GM12878 (cell line): ENCODE results near the gene NR6A1. TPM values are rescaled to one million over a fixed set of nuclear protein-coding genes. Genes with fewer than 3 reads are reported as not detected.

Source experiments
- ATAC-seq: fragments of 200-7000 bp; cut with Tn5 transposase; 3 replicates; pipeline ENCODE4 v1.9.1; 2020; ENCODE audit warnings: mild to moderate bottlenecking, moderate library complexity
- BruUV-seq: library from RNA; stranded (reverse); fragments of 400-500 nt; replicated peaks from 2 replicates; lab custom pipeline; 2021; lab: Mats Ljungman, UMichigan
- CTCF ChIA-PET: fragments of 300-600 bp; sonication (Branson Sonifier 250); formaldehyde crosslinking; extraction: SDS; loops from one replicate; lab custom pipeline; 2021; ENCODE audit warnings: inconsistent platforms; lab: Yijun Ruan, JAX
- POLR2A ChIA-PET: fragments of 350-600 bp; formaldehyde crosslinking; extraction: SDS; loops from one replicate; lab custom pipeline; 2021; ENCODE audit warnings: inconsistent platforms; lab: Charles Lee
- RAD21 ChIA-PET: fragments of 300-600 bp; sonication (Branson Sonifier 250); formaldehyde crosslinking; loops from one replicate; lab custom pipeline; 2023; ENCODE audit warnings: antibody characterized with exemption; ENCODE audit not compliant: unreplicated experiment; lab: Charles Lee
- SMC1A ChIA-PET: fragments of 300-600 bp; sonication (Branson Sonifier 250); formaldehyde crosslinking; loops from one replicate; lab custom pipeline; 2023; ENCODE audit not compliant: unreplicated experiment, uncharacterized antibody; lab: Charles Lee
- DNase-seq: peaks from one replicate; pipeline ENCODE4 v3.0.0-alpha.2; 2011; ENCODE audit warnings: low read depth, low spot score
- FAIRE-seq: peaks from 3 replicates; lab custom pipeline; 2011; peaks lifted over from hg19 to GRCh38; lab: Jason Lieb, UNC
- H2AFZ ChIP-seq: 2 replicates; pipeline ENCODE4 v1.6.0; 2011; ENCODE audit warnings: low read depth, low read length, control low read depth; ENCODE audit not compliant: control insufficient read depth
- H3K27ac ChIP-seq: 2 replicates; pipeline ENCODE4 v1.5.1; 2011; ENCODE audit warnings: control low read depth; ENCODE audit not compliant: control insufficient read depth, insufficient read depth
- H3K27me3 ChIP-seq, 2 experiments: replicated peaks in 1 of 2; 2 replicates each; pipeline versions ENCODE4 v1.6.0 to v1.6.1; 2011; ENCODE audit warnings: low read length in 1 of 2; ENCODE audit not compliant: control insufficient read depth in 2 of 2, insufficient read depth in 2 of 2
- H3K36me3 ChIP-seq, 2 experiments: 2 replicates each; pipeline ENCODE4 v1.5.1; 2011; ENCODE audit warnings: low read length in 1 of 2; ENCODE audit not compliant: control insufficient read depth in 2 of 2, insufficient read depth in 2 of 2
- H3K4me1 ChIP-seq: 2 replicates; pipeline ENCODE4 v1.6.1; 2011; ENCODE audit warnings: mild to moderate bottlenecking, low read length, moderate library complexity, mixed read lengths; ENCODE audit not compliant: control insufficient read depth, insufficient read depth
- H3K4me2 ChIP-seq: 2 replicates; pipeline ENCODE4 v1.6.0; 2011; ENCODE audit warnings: control low read depth; ENCODE audit not compliant: control insufficient read depth, insufficient read depth
- H3K4me3 ChIP-seq: fragments of 200-600 bp; sonication (generic); 2 replicates; pipeline ENCODE4 v1.5.1; 2016
- H3K79me2 ChIP-seq: 2 replicates; pipeline ENCODE4 v1.6.0; 2011; ENCODE audit warnings: low read length; ENCODE audit not compliant: control insufficient read depth, insufficient read depth
- H3K9ac ChIP-seq: 2 replicates; pipeline ENCODE4 v1.8.0; 2011; ENCODE audit warnings: low read length, control low read depth, mixed read lengths; ENCODE audit not compliant: control insufficient read depth, insufficient read depth
- H3K9me3 ChIP-seq: replicated peaks from 3 replicates; pipeline ENCODE4 v1.5.1; 2011; ENCODE audit warnings: mild to moderate bottlenecking, low read length; ENCODE audit not compliant: control insufficient read depth, insufficient read depth
- H4K20me1 ChIP-seq: 2 replicates; pipeline ENCODE4 v1.6.0; 2011; ENCODE audit not compliant: control insufficient read depth, insufficient read depth
- ASH2L ChIP-seq: fragments of 300-600, 200-600 bp; sonication (generic); IDR thresholded peaks from 2 replicates; pipeline ENCODE4 v1.6.1; 2017; ENCODE audit warnings: low read depth, mild to moderate bottlenecking, borderline replicate concordance
- CBFB ChIP-seq: IDR thresholded peaks from 2 replicates; pipeline ENCODE4 v1.6.1; 2016; ENCODE audit warnings: antibody characterized with exemption, low read depth
- HCFC1 ChIP-seq: fragments of 150-350 bp; IDR thresholded peaks from 2 replicates; pipeline ENCODE4 v1.6.1; 2014; ENCODE audit warnings: low read length
- NBN ChIP-seq: fragments of 450-650 bp; IDR thresholded peaks from 2 replicates; pipeline ENCODE4 v1.6.1; 2016
- PAX8 ChIP-seq: fragments of 450-650 bp; IDR thresholded peaks from 2 replicates; pipeline ENCODE4 v1.6.1; 2017; ENCODE audit warnings: mild to moderate bottlenecking, moderate library complexity
- RBBP5 ChIP-seq: fragments of 200-600 bp; sonication (generic); conservative IDR thresholded peaks from 2 replicates; pipeline ENCODE4 v1.6.1; 2016
- SMAD1 ChIP-seq: fragments of 450-650 bp; IDR thresholded peaks from 2 replicates; pipeline ENCODE4 v1.6.1; 2018; ENCODE audit warnings: mild to moderate bottlenecking, low read depth; ENCODE audit not compliant: partially characterized antibody
- TAF1 ChIP-seq: IDR thresholded peaks from 2 replicates; pipeline ENCODE4 v1.6.1; 2011; ENCODE audit warnings: mild to moderate bottlenecking, low read depth, low read length, borderline replicate concordance
- TCF12 ChIP-seq: IDR thresholded peaks from 2 replicates; pipeline ENCODE4 v1.6.1; 2011; ENCODE audit warnings: low read depth, mild to moderate bottlenecking, low read length
- WRNIP1 ChIP-seq: IDR thresholded peaks from 2 replicates; pipeline ENCODE4 v1.6.1; 2011; ENCODE audit warnings: low read depth, low read length, improper control_type of control experiment, borderline replicate concordance
- WGBS: methylation state at CpG from one replicate; pipeline ENCODE4 v1.1.6; 2016; ENCODE audit warnings: low lambda C conversion rate; ENCODE audit not compliant: insufficient replicate concordance, insufficient coverage; ENCODE audit errors: missing lambda C conversion rate; 5-methylcytosine and 5-hydroxymethylcytosine counted together
- in situ Hi-C: fragments of 300-500 bp; cut with MboI; formaldehyde crosslinking; loops from 9 replicates; pipeline ENCODE4 v1.14.3; 2018; ENCODE audit warnings: mixed read lengths
- intact Hi-C: fragments of 100-400 bp; cut with micrococcal nuclease; formaldehyde crosslinking; loops from one replicate; pipeline ENCODE4 v1.14.2; 2022; ENCODE audit not compliant: unreplicated experiment
- polyA plus RNA-seq, 11 experiments: library from polyadenylated mRNA; depleted of rRNA in 4 of 11; unstranded in 6 of 11; stranded (reverse) in 5 of 11; fragments of >200 nt; fragmentation: Nextera tagmentation in 4 of 11; fragmentation: Illumina TruSeq in 1 of 11; extraction: Ambion mirVana in 4 of 11; extraction: Trizol in 1 of 11; gene quantifications; 1 replicate in 1 of 11; 2 replicates in 10 of 11; pipeline versions ENCODE4 v1.2.1 to v1.2.3, GENCODE V29; 2011 to 2016; ENCODE audit warnings: inconsistent platforms in 2 of 11, missing spikeins in 2 of 11, low read depth in 1 of 11
- total RNA-seq, 4 experiments: library from RNA; depleted of rRNA in 3 of 4; stranded (reverse); fragments of >200 nt in 3 of 4; fragmentation: Illumina TruSeq in 1 of 4; extraction: Trizol in 1 of 4; gene quantifications; 2 replicates each; pipeline versions ENCODE4 v1.2.1 to v1.2.3, GENCODE V29; 2013 to 2021
- TF ChIP-seq, protein P1 (sequence below): IDR thresholded peaks from 2 replicates; pipeline ENCODE4 v1.6.1; 2012; ENCODE audit warnings: mild to moderate bottlenecking, low read depth, low read length
- TF ChIP-seq, protein P2 (sequence below): fragments of 450-650 bp; IDR thresholded peaks from 2 replicates; pipeline ENCODE4 v1.6.1; 2017; ENCODE audit warnings: borderline replicate concordance
- TF ChIP-seq, protein P3 (sequence below): IDR thresholded peaks from 2 replicates; pipeline ENCODE4 v1.6.1; 2012; ENCODE audit warnings: low read depth, low read length, improper control_type of control experiment

Gene NR6A1
- total and polyA plus RNA-seq, 10 of the 15 experiments (the other 5 are each of a cell fraction or from before 2014, with no cell fraction given) = 1.2 to 9.2 (median 4.6) TPM

DNA sequence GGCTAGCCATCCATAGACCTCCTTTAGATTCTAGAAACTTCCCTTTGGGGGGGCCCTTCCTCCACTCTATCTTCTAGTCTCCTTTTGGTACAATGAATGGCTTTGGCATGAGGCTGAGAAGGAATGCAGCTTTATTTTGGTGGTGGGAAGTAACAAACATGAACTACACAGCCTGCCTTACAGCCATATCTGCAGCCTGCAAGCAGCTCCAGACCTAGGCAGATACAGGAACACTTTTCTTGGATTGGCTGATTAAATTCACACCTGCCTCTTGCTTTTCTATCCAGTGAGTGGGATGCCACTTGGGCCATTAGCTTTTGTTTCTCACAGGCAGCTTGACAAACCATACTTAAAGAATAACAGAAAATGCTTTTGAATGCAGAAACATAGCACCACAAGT, 28.2 kb downstream of the NR6A1 start (continued):
- no peak for TF ChIP-seq TAF1
- no peak for TF ChIP-seq SMAD1
- no peak for TF ChIP-seq WRNIP1
- TF ChIP-seq TCF12 = no peak
- TF ChIP-seq, all 136 proteins: peak for 0

DNA sequence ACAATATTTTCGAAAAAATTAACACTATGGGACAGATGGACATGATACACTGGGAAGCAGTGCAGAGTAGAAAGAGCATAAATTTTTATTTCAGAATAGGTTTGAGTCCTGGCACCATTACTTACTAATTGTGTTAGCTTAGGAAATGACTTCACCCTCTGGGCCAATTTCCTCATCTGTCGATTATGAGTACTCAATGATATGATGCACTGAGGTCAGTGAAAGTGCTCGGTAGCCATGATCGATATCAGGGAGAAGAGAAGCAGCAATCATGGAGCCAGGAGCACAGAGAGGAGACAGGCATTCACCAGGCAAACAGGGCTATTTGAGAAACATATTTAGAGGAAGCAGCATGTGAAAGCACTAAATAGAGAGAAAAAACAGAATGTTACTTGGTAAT, 29.4 kb downstream of the NR6A1 start:
- WGBS = 78% methylated on average over 4 of the region's 4 CpGs
- no TSS peak for BruUV-seq
- Histone ChIP-seq H3K79me2 (no peaks in the 10 kb centered on the region), H2AFZ (no peak overlapping the region), H3K4me3 (no peak overlapping the region), H3K4me2 (no peak overlapping the region), H3K36me3 (no peaks in the 10 kb centered on the region), H3K9me3 (no peaks in the 10 kb centered on the region; the same call in 2 of the 3 replicates), H3K27me3 (no peaks in the 10 kb centered on the region), H3K27ac (no peak overlapping the region), H3K4me1 (no peaks in the 10 kb centered on the region), H4K20me1 (no peaks in the 10 kb centered on the region; the same call in 1 of the 2 replicates), H3K9ac (no peak overlapping the region)
- DNase-seq (no peak), ATAC-seq (no peak), FAIRE-seq (no peak)
- TF ChIP-seq, protein P1, sequence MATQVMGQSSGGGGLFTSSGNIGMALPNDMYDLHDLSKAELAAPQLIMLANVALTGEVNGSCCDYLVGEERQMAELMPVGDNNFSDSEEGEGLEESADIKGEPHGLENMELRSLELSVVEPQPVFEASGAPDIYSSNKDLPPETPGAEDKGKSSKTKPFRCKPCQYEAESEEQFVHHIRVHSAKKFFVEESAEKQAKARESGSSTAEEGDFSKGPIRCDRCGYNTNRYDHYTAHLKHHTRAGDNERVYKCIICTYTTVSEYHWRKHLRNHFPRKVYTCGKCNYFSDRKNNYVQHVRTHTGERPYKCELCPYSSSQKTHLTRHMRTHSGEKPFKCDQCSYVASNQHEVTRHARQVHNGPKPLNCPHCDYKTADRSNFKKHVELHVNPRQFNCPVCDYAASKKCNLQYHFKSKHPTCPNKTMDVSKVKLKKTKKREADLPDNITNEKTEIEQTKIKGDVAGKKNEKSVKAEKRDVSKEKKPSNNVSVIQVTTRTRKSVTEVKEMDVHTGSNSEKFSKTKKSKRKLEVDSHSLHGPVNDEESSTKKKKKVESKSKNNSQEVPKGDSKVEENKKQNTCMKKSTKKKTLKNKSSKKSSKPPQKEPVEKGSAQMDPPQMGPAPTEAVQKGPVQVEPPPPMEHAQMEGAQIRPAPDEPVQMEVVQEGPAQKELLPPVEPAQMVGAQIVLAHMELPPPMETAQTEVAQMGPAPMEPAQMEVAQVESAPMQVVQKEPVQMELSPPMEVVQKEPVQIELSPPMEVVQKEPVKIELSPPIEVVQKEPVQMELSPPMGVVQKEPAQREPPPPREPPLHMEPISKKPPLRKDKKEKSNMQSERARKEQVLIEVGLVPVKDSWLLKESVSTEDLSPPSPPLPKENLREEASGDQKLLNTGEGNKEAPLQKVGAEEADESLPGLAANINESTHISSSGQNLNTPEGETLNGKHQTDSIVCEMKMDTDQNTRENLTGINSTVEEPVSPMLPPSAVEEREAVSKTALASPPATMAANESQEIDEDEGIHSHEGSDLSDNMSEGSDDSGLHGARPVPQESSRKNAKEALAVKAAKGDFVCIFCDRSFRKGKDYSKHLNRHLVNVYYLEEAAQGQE = no peak
- TF ChIP-seq CBFB (no peak), HCFC1 (no peak), NBN (no peak), RBBP5 (no peak), ASH2L (no peak), PAX8 (no peak)
- TF ChIP-seq, protein P2, sequence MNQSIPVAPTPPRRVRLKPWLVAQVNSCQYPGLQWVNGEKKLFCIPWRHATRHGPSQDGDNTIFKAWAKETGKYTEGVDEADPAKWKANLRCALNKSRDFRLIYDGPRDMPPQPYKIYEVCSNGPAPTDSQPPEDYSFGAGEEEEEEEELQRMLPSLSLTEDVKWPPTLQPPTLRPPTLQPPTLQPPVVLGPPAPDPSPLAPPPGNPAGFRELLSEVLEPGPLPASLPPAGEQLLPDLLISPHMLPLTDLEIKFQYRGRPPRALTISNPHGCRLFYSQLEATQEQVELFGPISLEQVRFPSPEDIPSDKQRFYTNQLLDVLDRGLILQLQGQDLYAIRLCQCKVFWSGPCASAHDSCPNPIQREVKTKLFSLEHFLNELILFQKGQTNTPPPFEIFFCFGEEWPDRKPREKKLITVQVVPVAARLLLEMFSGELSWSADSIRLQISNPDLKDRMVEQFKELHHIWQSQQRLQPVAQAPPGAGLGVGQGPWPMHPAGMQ = no peak
- TF ChIP-seq, protein P3, sequence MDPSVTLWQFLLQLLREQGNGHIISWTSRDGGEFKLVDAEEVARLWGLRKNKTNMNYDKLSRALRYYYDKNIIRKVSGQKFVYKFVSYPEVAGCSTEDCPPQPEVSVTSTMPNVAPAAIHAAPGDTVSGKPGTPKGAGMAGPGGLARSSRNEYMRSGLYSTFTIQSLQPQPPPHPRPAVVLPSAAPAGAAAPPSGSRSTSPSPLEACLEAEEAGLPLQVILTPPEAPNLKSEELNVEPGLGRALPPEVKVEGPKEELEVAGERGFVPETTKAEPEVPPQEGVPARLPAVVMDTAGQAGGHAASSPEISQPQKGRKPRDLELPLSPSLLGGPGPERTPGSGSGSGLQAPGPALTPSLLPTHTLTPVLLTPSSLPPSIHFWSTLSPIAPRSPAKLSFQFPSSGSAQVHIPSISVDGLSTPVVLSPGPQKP = no peak
- POLR2A ChIA-PET = interaction anchor here (1.2 kb wide), 1 partner anchor 16 kb away, joined by 4 read pairs; no protein-coding TSS in a partner anchor
- in situ Hi-C loops (no loop called here), intact Hi-C loops (no loop called here)
- CTCF ChIA-PET = interaction anchor here (1.2 kb wide), 1 partner anchor 23 kb away, joined by 3 read pairs; no protein-coding TSS in a partner anchor
- RAD21 ChIA-PET = no interaction called here
- SMC1A ChIA-PET = interaction anchor here (1.1 to 1.6 kb wide), 2 partner anchors 25 to 80 kb away, joined by 3 to 4 read pairs; no protein-coding TSS in a partner anchor
